ENCODE data around the gene GLYAT.

GLYAT gene

GRCh38 chr11:58740447-58740846, 8.7 kb upstream of the GLYAT start:
- Histone ChIP-seq H3K9me3 (ENCODE audit: insufficient read depth, low read length) (peaks cover 5% of the 10 kb centered on the region; the same call in 1 of the 2 replicates), H2AFZ (ENCODE audit: low read depth, low read length, severe bottlenecking) (no peak overlapping the region)

GRCh38 chr11:58739725-58740430, 8.1 kb upstream of the GLYAT start:
- H3K4me3 ChIP-seq (ENCODE audit: insufficient read depth, low read length, poor library complexity, severe bottlenecking) = no peak overlapping the region
- H4K20me1 ChIP-seq (ENCODE audit: low read depth, low read length) = no peaks in the 10 kb centered on the region
- no peak overlapping the region for H2AFZ ChIP-seq (ENCODE audit: low read depth, low read length, severe bottlenecking)
- 0 out of 2 replicates have a peak, but pooled peaks cover 3% of the 10 kb centered on the region for H3K9me2 ChIP-seq (replicated peaks; ENCODE audit: insufficient read depth, low read length)
- H3K27ac ChIP-seq (ENCODE audit: low read depth, low read length) = no peak overlapping the region
- H3K79me2 ChIP-seq (ENCODE audit: insufficient read depth, low read length) = no peaks in the 10 kb centered on the region
- TF ChIP-seq CTCF (IDR thresholded peaks at IDR 0.05; ENCODE audit: insufficient read depth, low read length, poor library complexity, severe bottlenecking) = no peak
- no peak for TF ChIP-seq EZH2phosphoT487 (conservative IDR thresholded peaks at IDR 0.05; ENCODE audit: low read length)
- H3F3A ChIP-seq (ENCODE audit: insufficient read depth) = no peaks in the 10 kb centered on the region
- no peak overlapping the region for H3K4me2 ChIP-seq (ENCODE audit: low read depth, low read length, poor library complexity, severe bottlenecking)
- no peaks in the 10 kb centered on the region for H3K36me3 ChIP-seq (ENCODE audit: low read length)
- H3K9ac ChIP-seq (ENCODE audit: low read length) = no peak overlapping the region
- no peaks in the 10 kb centered on the region for H3K27me3 ChIP-seq (ENCODE audit: low read length)
- peaks cover 5% of the 10 kb centered on the region; the same call in 1 of the 2 replicates for H3K9me3 ChIP-seq (ENCODE audit: insufficient read depth, low read length)

More at GRCh38 chr11:58740447-58740846, 8.7 kb upstream of the GLYAT start:
- Histone ChIP-seq H3K27ac (ENCODE audit: low read depth, low read length) (no peak overlapping the region), H3K36me3 (ENCODE audit: low read length) (no peaks in the 10 kb centered on the region), H4K20me1 (ENCODE audit: low read depth, low read length) (no peaks in the 10 kb centered on the region), H3K79me2 (ENCODE audit: insufficient read depth, low read length) (no peaks in the 10 kb centered on the region), H3K9me2 (replicated peaks; ENCODE audit: insufficient read depth, low read length) (0 out of 2 replicates have a peak, but pooled peaks cover 3% of the 10 kb centered on the region), H3K4me3 (ENCODE audit: insufficient read depth, low read length, poor library complexity, severe bottlenecking) (no peak overlapping the region), H3K4me2 (ENCODE audit: low read depth, low read length, poor library complexity, severe bottlenecking) (no peak overlapping the region), H3F3A (ENCODE audit: insufficient read depth) (no peaks in the 10 kb centered on the region), H3K9ac (ENCODE audit: low read length) (no peak overlapping the region), H3K27me3 (ENCODE audit: low read length) (no peaks in the 10 kb centered on the region)
- TF ChIP-seq EZH2phosphoT487 (conservative IDR thresholded peaks at IDR 0.05; ENCODE audit: low read length) = no peak
- no peak for TF ChIP-seq CTCF (IDR thresholded peaks at IDR 0.05; ENCODE audit: insufficient read depth, low read length, poor library complexity, severe bottlenecking)

- H3F3A ChIP-seq (ENCODE audit: insufficient read depth) = no peaks in the 10 kb centered on the region
- H3K9me2 ChIP-seq (replicated peaks; ENCODE audit: insufficient read depth, low read length) = 0 out of 2 replicates have a peak, but pooled peaks cover 3% of the 10 kb centered on the region
- no peaks in the 10 kb centered on the region for H3K27me3 ChIP-seq (ENCODE audit: low read length)
- H3K4me2 ChIP-seq (ENCODE audit: low read depth, low read length, poor library complexity, severe bottlenecking) = no peak overlapping the region
- H3K9ac ChIP-seq (ENCODE audit: low read length) = no peak overlapping the region
- no peaks in the 10 kb centered on the region for H3K79me2 ChIP-seq (ENCODE audit: insufficient read depth, low read length)
- no peaks in the 10 kb centered on the region for H3K9me3 ChIP-seq (ENCODE audit: insufficient read depth, low read length)
- no peaks in the 10 kb centered on the region for H3K36me3 ChIP-seq (ENCODE audit: low read length)
- no peak for TF ChIP-seq CTCF (IDR thresholded peaks at IDR 0.05; ENCODE audit: insufficient read depth, low read length, poor library complexity, severe bottlenecking)
- TF ChIP-seq EZH2phosphoT487 (conservative IDR thresholded peaks at IDR 0.05; ENCODE audit: low read length) = no peak
- no peak overlapping the region for H3K27ac ChIP-seq (ENCODE audit: low read depth, low read length)
- no peaks in the 10 kb centered on the region for H4K20me1 ChIP-seq (ENCODE audit: low read depth, low read length)
- H2AFZ ChIP-seq (ENCODE audit: low read depth, low read length, severe bottlenecking) = no peak overlapping the region
- H3K4me3 ChIP-seq (ENCODE audit: insufficient read depth, low read length, poor library complexity, severe bottlenecking) = no peak overlapping the region
These were observed 3.1 kb upstream of the GLYAT start for GRCh38 chr11:58734681-58735490.

Data from SU-DHL-6 (cell line).